PC-9 (cell line): ENCODE data around the gene C22orf31.

Experiments used
- CTCF ChIP-seq: fragments of 200-600 bp; sonication (generic); conservative IDR thresholded peaks from 2 replicates; pipeline ENCODE4 v1.6.1; 2017; ENCODE audit warnings: mixed run types, antibody characterized with exemption, mild to moderate bottlenecking, moderate library complexity
- EZH2 ChIP-seq: fragments of 200-600 bp; sonication (generic); IDR thresholded peaks from 2 replicates; pipeline ENCODE4 v1.8.0; 2017; ENCODE audit warnings: antibody characterized with exemption, low read depth

DNA sequence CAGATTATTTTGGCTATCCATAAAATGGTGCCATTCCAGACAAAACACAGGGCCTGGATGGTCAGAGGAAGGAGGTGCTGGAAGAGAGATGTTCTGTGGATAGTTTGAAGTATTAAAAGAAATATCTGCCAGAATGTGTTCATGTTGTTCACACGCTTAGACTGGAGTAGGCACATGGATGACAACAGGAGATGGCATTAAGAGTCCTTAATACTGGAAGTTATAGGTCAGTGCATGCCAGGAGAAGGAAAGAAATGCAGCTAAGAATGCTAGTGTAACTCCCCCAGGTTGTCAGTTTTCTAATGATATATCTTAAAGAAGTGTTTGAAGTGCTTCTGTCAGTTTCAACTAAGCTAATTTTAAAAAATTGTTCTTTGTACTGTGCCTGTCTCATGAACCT lies 31.4 kb upstream of the C22orf31 start:
- TF ChIP-seq CTCF (no peak), EZH2 (no peak)
